A204.1 (cell line): Measurements from ENCODE around the gene TEX14.

Experiments used
- FAIRE-seq: peaks from 2 replicates; lab custom pipeline; 2012; peaks lifted over from hg19 to GRCh38; lab: Jason Lieb, UNC

TEX14 gene

GRCh38 chr17:58641887-58642311, 49.9 kb downstream of the TEX14 start:
- no peak for FAIRE-seq

GRCh38 chr17:58640202-58640601, 51.6 kb downstream of the TEX14 start:
- no peak for FAIRE-seq

- FAIRE-seq, result no peak
These were observed 52.2 kb downstream of the TEX14 start for GRCh38 chr17:58639681-58640080.

- no peak for FAIRE-seq
These were observed 54.8 kb downstream of the TEX14 start for GRCh38 chr17:58637011-58637570.

- FAIRE-seq, result no peak
These were observed 59.2 kb downstream of the TEX14 start for GRCh38 chr17:58632324-58633314.

- FAIRE-seq, result peak; percentile 96
These were observed 60.1 kb downstream of the TEX14 start for GRCh38 chr17:58631523-58632323.

GRCh38 chr17:58630883-58631522, 60.8 kb downstream of the TEX14 start:
- FAIRE-seq, result no peak

GRCh38 chr17:58626905-58627304, 64.9 kb downstream of the TEX14 start:
- no peak for FAIRE-seq

- no peak for FAIRE-seq
These were observed 67.1 kb downstream of the TEX14 start for GRCh38 chr17:58624751-58625150.

GRCh38 chr17:58621174-58621573, 70.7 kb downstream of the TEX14 start:
- FAIRE-seq, result no peak

GRCh38 chr17:58618336-58618735, 73.5 kb downstream of the TEX14 start:
- no peak for FAIRE-seq

- FAIRE-seq, result no peak
These were observed 74.3 kb downstream of the TEX14 start for GRCh38 chr17:58617563-58617962.

- no peak for FAIRE-seq
These were observed 75.8 kb downstream of the TEX14 start for GRCh38 chr17:58615768-58616659.

- FAIRE-seq, result no peak
These were observed 76.9 kb downstream of the TEX14 start for GRCh38 chr17:58614859-58615459.

GRCh38 chr17:58611331-58611730, 80.5 kb downstream of the TEX14 start:
- no peak for FAIRE-seq

GRCh38 chr17:58606934-58607333, 84.9 kb downstream of the TEX14 start:
- FAIRE-seq, result no peak

- no peak for FAIRE-seq
These were observed 85.9 kb downstream of the TEX14 start for GRCh38 chr17:58605986-58606385.

GRCh38 chr17:58605470-58605869, 86.4 kb downstream of the TEX14 start:
- no peak for FAIRE-seq

- no peak for FAIRE-seq
These were observed 89.9 kb downstream of the TEX14 start for GRCh38 chr17:58601976-58602375.

- FAIRE-seq, result no peak
These were observed 94.5 kb downstream of the TEX14 start for GRCh38 chr17:58597371-58597770.
